BJ (cell line): ENCODE data around the gene GADL1. TPM values are rescaled to one million over a fixed set of nuclear protein-coding genes. Genes with fewer than 3 reads are reported as not detected.

Experiments
- CTCF ChIA-PET: fragments of 350-600 bp; formaldehyde crosslinking; extraction: SDS; loops from one replicate; lab custom pipeline; 2021; ENCODE audit warnings: antibody characterized with exemption, inconsistent platforms; lab: Yijun Ruan, JAX
- POLR2A ChIA-PET: fragments of 300-600 bp; sonication (Branson Sonifier 250); formaldehyde crosslinking; extraction: SDS; loops from one replicate; lab custom pipeline; 2021; ENCODE audit warnings: antibody characterized with exemption; lab: Charles Lee
- DNase-seq: peaks from one replicate; pipeline ENCODE4 v3.0.0-alpha.2; 2011; ENCODE audit warnings: low read depth
- H3K27me3 ChIP-seq: 2 replicates; pipeline ENCODE4 v1.6.0; 2011; ENCODE audit warnings: low read length; ENCODE audit not compliant: control insufficient read depth, insufficient read depth
- H3K36me3 ChIP-seq: 2 replicates; pipeline ENCODE4 v1.5.1; 2011; ENCODE audit warnings: low read length; ENCODE audit not compliant: control insufficient read depth, insufficient read depth
- H3K4me3 ChIP-seq: 2 replicates; pipeline ENCODE4 v1.5.1; 2011; ENCODE audit warnings: low read depth, mild to moderate bottlenecking, control low read depth, low read length
- polyA plus RNA-seq: library from polyadenylated mRNA; depleted of rRNA; stranded (reverse); fragments of >200 nt; gene quantifications from 2 replicates; pipeline ENCODE4 v1.2.3, GENCODE V29; 2011
- TF ChIP-seq, protein P1 (sequence below): IDR thresholded peaks from 2 replicates; pipeline ENCODE4 v1.5.1; 2011; ENCODE audit warnings: low read depth, mild to moderate bottlenecking, control low read depth, inconsistent platforms, low read length, moderate library complexity; ENCODE audit not compliant: insufficient read depth

The GADL1 gene
- polyA plus RNA-seq, 1 experiment, result not detected

DNA sequence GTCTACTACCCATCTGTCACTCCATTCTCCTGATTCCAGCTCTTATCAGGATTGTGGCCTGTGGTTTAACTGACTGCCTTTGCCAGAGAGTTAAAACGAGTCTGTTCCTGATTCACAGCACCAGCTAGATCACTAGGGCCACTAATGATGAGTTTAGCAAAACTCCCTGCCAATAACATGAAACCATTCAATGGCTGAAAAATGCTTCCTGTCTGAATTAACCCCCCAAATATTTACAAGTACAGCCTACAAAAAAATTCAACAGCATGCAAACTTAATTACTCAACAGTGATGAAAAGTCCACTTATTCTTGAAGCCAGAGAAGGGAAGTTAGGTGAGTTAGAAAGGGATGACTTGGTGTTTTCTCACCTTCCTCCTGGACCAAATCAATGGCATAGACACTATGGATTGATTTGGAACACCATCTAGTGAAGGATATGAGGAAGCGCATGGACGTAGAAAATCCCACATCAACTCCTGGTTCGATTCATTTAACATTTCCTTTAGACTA is 146.6 kb downstream of the GADL1 start:
- Histone ChIP-seq H3K4me3 (no peak overlapping the region), H3K36me3 (no peaks in the 10 kb centered on the region), H3K27me3 (no peaks in the 10 kb centered on the region)
- POLR2A ChIA-PET, result no interaction called here
- CTCF ChIA-PET, result interaction anchor here (0.6 to 1.3 kb wide), 7 partner anchors 9 to 709 kb away, joined by 3 to 7 read pairs (median 3); no protein-coding TSS in a partner anchor
- DNase-seq, result no peak
- TF ChIP-seq, protein P1, sequence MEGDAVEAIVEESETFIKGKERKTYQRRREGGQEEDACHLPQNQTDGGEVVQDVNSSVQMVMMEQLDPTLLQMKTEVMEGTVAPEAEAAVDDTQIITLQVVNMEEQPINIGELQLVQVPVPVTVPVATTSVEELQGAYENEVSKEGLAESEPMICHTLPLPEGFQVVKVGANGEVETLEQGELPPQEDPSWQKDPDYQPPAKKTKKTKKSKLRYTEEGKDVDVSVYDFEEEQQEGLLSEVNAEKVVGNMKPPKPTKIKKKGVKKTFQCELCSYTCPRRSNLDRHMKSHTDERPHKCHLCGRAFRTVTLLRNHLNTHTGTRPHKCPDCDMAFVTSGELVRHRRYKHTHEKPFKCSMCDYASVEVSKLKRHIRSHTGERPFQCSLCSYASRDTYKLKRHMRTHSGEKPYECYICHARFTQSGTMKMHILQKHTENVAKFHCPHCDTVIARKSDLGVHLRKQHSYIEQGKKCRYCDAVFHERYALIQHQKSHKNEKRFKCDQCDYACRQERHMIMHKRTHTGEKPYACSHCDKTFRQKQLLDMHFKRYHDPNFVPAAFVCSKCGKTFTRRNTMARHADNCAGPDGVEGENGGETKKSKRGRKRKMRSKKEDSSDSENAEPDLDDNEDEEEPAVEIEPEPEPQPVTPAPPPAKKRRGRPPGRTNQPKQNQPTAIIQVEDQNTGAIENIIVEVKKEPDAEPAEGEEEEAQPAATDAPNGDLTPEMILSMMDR, result peak; percentile 52

DNA sequence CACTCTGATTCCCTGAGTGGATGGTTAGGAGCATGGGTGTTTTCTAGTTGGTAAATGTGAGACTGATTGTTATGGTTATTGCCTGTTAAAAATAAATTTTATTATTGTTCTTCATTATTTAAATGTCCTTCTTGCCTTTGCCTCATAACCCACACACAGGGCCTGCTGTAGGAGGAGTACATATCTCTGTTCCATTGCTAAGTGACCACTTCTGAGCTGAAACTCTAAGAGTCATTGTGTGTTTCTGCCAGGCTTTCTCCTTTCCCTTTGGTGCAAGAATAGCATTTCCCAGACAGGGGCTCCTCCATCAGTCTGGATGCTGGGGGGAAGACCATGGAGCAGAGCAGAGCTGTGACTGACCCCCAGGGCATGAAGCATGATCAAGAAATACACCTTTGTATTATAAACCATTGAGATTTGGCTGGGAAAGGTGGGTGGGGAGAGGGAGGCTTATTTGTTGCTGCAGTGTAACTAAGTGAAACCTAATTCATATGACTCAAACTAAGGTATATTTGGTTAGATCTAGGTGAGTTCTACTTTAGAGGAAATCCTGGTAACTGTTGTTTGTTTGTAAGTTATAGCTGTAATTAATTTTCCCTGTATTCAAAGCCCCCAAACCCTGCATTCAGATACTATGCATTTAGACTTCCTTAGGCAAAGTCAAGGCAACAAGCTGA is 150.7 kb downstream of the GADL1 start:
- ChIA-PET POLR2A (no interaction called here), CTCF (interaction anchor here (0.9 to 1.1 kb wide), 2 partner anchors 26 to 701 kb away, joined by 4 read pairs; no protein-coding TSS in a partner anchor)
- no peak for DNase-seq
- Histone ChIP-seq H3K4me3 (no peak overlapping the region), H3K36me3 (no peaks in the 10 kb centered on the region), H3K27me3 (no peaks in the 10 kb centered on the region)
- TF ChIP-seq, protein P1, result no peak

DNA sequence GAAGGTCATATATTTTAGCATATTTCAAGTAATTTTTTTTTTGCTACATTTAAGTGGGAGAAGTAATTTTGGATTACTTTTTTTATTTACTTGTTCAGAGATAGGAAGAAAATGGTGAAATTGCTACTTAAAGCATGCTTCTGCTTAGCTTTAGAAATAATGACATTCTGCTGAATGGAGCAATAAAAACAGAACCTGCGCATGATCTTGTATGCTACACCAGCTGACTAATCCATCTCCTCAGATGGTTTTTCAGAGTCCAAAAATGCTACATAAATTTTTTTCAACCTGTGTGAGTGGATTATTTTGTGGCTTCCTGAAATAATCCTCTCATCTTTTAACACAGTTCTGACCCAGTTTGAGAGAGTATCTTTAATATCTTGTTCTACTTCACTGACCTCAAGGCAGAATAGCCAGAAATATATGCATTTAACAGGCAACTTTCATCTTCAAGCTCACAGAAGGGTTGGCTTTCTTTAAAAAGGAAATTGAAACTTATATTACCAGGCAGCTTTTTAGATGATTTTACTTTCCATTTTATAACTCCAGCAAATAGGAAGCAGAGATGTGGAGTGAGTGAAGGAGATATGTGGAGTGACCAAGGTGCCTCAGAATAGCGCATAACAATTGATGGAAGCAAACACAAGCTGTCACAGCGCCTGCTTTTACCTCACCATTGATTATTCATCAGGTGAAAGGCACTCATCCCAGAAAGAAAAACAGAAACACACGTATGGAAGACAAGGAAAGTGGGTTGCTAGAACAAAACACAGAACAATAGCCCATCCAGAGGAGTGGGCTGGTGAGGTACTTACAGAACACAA is 151.5 kb downstream of the GADL1 start:
- DNase-seq, result no peak
- Histone ChIP-seq H3K27me3 (no peaks in the 10 kb centered on the region), H3K36me3 (no peaks in the 10 kb centered on the region), H3K4me3 (no peak overlapping the region)
- ChIA-PET POLR2A (no interaction called here), CTCF (interaction anchor here (0.9 to 1.4 kb wide), 2 partner anchors 9 to 700 kb away, joined by 3 to 4 read pairs; no protein-coding TSS in a partner anchor)
- TF ChIP-seq, protein P1, result no peak

DNA sequence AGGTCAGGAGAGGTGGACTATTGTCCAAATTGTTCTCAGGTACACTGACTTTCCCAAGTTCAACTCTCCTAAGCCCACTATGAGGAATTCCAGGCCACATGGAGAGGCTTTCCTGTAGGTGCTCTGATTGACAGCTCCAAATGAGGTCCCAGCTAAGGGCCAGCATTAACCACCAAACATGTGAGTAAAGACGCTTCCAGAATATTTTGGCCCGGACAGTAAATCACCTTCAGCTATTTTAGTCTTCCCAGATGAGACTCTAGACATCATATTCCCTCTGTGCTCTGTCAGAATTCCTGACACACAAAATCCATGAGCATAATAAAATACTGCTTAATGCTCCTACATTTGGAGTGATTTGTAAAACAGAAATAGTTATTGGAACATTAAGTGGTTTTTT is 152.6 kb downstream of the GADL1 start:
- TF ChIP-seq, protein P1, result no peak
- Histone ChIP-seq H3K27me3 (no peaks in the 10 kb centered on the region), H3K36me3 (no peaks in the 10 kb centered on the region), H3K4me3 (no peak overlapping the region)
- ChIA-PET POLR2A (no interaction called here), CTCF (interaction anchor here (0.7 to 1.4 kb wide), 2 partner anchors 10 to 545 kb away, joined by 3 read pairs; no protein-coding TSS in a partner anchor)
- no peak for DNase-seq

DNA sequence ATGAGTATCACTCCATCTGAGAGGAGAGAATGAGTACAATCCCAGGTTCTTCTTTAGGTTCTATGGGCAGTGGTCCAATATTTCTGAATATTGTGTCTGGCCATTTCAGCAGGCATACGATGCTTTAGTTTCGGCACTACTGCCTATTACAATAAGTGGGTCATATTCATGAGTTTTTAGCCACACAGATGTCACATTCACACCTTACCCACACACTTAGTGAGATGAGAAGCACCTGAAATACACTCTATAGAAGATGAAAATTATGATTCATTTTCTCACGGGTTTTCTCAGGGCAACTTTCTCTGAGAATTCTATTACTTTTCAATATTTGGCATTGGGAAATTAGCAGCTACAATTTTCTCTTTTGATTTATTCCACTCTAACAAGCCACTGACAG is 155.9 kb downstream of the GADL1 start:
- TF ChIP-seq, protein P1, result no peak
- ChIA-PET POLR2A (no interaction called here), CTCF (interaction anchor here (1.2 to 1.4 kb wide), 2 partner anchors 10 to 696 kb away, joined by 4 to 5 read pairs; no protein-coding TSS in a partner anchor)

More for the DNA sequence above, 155.9 kb downstream of the GADL1 start:
- H3K36me3 ChIP-seq, result no peaks in the 10 kb centered on the region
- DNase-seq, result no peak
- no peak overlapping the region for H3K4me3 ChIP-seq
- no peaks in the 10 kb centered on the region for H3K27me3 ChIP-seq
